ENCODE data around the gene COL17A1.

- no peak for TF ChIP-seq POLR2A (IDR thresholded peaks at IDR 0.05)
- TF ChIP-seq CTCF (IDR thresholded peaks at IDR 0.05): peak in 1 of 6 experiments; percentile 12
Measured at GRCh38 chr10:104127411-104127810, 41.7 kb upstream of the COL17A1 start.
